PFSK-1 (cell line): Measurements from ENCODE around the gene FGFBP3.
A peak's percentile ranks its signal among the peaks of the same experiment; 100 is the strongest.

ENCODE experiments used
- FOXP2 ChIP-seq: optimal IDR thresholded peaks from 2 replicates; pipeline ENCODE3; 2011; ENCODE audit warnings: borderline replicate concordance, control low read depth, inconsistent platforms; ENCODE audit not compliant: insufficient read depth; ENCODE audit errors: extremely low read length, extremely low read depth
- POLR2AphosphoS5 ChIP-seq: IDR thresholded peaks from 2 replicates; pipeline ENCODE4 v1.6.1; 2012; ENCODE audit warnings: low read depth, mild to moderate bottlenecking, control low read depth, low read length, moderate library complexity
- SIN3A ChIP-seq: IDR thresholded peaks from 2 replicates; pipeline ENCODE4 v1.6.1; 2012; ENCODE audit warnings: mild to moderate bottlenecking, low read length, moderate library complexity, borderline replicate concordance; ENCODE audit not compliant: insufficient read depth
- TAF1 ChIP-seq: IDR thresholded peaks from 2 replicates; pipeline ENCODE4 v1.6.1; 2012; ENCODE audit warnings: low read length, control low read depth, borderline replicate concordance; ENCODE audit not compliant: insufficient read depth
- TF ChIP-seq, protein P1 (sequence below), 2 experiments: IDR thresholded peaks; 2 replicates each; pipeline versions ENCODE4 v1.6.1 to v1.8.0; 2011 to 2012; ENCODE audit warnings: low read depth in 2 of 2, low read length in 2 of 2, control low read depth in 1 of 2, inconsistent platforms in 1 of 2, mild to moderate bottlenecking in 1 of 2, moderate library complexity in 1 of 2; ENCODE audit not compliant: insufficient read depth in 1 of 2

FGFBP3 gene

GRCh38 chr10:91907914-91908336, 1.4 kb downstream of the FGFBP3 start:
- TF ChIP-seq, protein P1, sequence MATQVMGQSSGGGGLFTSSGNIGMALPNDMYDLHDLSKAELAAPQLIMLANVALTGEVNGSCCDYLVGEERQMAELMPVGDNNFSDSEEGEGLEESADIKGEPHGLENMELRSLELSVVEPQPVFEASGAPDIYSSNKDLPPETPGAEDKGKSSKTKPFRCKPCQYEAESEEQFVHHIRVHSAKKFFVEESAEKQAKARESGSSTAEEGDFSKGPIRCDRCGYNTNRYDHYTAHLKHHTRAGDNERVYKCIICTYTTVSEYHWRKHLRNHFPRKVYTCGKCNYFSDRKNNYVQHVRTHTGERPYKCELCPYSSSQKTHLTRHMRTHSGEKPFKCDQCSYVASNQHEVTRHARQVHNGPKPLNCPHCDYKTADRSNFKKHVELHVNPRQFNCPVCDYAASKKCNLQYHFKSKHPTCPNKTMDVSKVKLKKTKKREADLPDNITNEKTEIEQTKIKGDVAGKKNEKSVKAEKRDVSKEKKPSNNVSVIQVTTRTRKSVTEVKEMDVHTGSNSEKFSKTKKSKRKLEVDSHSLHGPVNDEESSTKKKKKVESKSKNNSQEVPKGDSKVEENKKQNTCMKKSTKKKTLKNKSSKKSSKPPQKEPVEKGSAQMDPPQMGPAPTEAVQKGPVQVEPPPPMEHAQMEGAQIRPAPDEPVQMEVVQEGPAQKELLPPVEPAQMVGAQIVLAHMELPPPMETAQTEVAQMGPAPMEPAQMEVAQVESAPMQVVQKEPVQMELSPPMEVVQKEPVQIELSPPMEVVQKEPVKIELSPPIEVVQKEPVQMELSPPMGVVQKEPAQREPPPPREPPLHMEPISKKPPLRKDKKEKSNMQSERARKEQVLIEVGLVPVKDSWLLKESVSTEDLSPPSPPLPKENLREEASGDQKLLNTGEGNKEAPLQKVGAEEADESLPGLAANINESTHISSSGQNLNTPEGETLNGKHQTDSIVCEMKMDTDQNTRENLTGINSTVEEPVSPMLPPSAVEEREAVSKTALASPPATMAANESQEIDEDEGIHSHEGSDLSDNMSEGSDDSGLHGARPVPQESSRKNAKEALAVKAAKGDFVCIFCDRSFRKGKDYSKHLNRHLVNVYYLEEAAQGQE (IDR thresholded peaks at IDR 0.05; ENCODE audit: insufficient read depth in 1 of 2, low read depth in 2 of 2, low read length in 2 of 2): no peak
- no peak; the same call in 1 of the 2 replicates for TF ChIP-seq SIN3A
- no peak for TF ChIP-seq FOXP2
- no peak for TF ChIP-seq TAF1
- no peak for TF ChIP-seq POLR2AphosphoS5

DNA sequence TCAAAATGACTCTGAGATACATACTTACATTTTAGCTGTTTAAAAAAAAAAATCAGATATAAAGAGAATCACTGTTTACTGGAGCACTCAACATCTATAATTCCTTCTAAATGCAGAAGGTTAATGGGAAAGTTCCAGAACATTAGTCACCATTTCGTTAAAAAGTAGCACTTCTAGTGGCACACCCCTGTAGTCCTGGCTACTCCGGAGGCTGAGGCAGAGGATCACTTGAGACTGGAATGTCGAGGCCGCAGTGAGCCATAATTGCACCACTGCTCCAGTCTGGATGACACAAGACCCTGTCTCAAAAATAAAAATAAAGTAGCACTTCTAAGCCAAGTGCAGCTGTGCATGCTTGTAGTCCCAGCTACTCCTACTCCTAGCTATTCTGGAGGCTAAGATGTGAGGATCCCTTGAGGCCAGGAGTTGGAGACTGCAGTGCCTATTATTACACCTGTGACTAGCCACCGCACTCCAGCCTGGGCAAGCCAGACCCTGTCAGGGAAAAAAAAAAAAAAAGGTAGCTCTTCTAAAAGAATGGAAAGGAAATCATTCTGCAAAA, 2.2 kb downstream of the FGFBP3 start:
- TF ChIP-seq TAF1: no peak
- TF ChIP-seq SIN3A: no peak
- no peak for TF ChIP-seq FOXP2
- TF ChIP-seq, protein P1 (IDR thresholded peaks at IDR 0.05; ENCODE audit: insufficient read depth in 1 of 2, low read depth in 2 of 2, low read length in 2 of 2): no peak
- TF ChIP-seq POLR2AphosphoS5: no peak

DNA sequence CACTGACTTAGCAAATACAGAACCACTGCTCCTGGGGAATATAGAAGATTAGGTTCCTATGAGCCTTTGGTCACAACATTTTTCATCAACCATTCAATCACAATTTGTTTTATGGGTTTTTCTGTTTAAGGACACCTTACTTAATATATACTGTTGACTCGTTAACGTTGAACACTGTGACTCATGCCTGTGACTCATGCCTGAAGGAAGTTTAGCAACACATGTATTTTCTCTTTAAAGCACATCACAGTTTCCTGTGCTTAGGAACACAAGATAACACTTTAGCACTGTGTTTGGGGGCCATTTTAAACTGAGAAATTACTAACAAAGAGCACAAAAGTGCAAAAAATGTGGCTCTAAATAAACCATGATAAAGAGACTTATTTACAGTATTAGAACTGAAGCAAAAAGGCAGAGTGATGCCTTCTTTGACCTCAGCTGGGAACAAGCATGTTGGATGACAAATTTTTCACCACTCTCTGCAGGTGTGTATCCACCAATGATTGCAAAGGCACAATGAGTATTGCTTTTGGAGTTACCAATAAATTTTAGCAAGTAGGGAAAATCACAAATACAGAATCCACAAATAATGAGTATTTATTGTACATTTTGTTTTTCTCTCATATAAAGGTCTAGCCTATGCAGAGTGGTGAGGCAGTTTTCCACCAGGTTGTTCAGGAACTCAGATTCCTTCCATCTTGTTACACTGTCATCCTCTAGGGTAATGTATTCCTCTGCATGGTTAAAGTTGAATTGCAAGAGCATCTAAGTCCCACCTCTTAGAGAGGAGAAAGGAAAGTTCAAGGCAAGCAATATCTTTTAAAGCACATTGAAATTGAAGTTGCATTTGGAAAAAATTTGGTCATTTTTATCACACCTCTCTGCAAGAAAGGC, 7.3 kb downstream of the FGFBP3 start:
- TF ChIP-seq TAF1: peak; percentile 16; the same call in 1 of the 2 replicates
- peak; percentile 63; the same call in 1 of the 2 replicates for TF ChIP-seq SIN3A
- TF ChIP-seq, protein P1 (IDR thresholded peaks at IDR 0.05; ENCODE audit: insufficient read depth in 1 of 2, low read depth in 2 of 2, low read length in 2 of 2): no peak

- TF ChIP-seq TAF1: no peak
- no peak for TF ChIP-seq SIN3A
- TF ChIP-seq, protein P1 (IDR thresholded peaks at IDR 0.05; ENCODE audit: insufficient read depth in 1 of 2, low read depth in 2 of 2, low read length in 2 of 2): no peak
- TF ChIP-seq FOXP2: no peak
- TF ChIP-seq POLR2AphosphoS5: no peak
These were observed 11.9 kb downstream of the FGFBP3 start for GRCh38 chr10:91897421-91897820.
